Neuronal stem cell (in vitro differentiated cells): ENCODE results near the gene LAD1.

Source experiments
- DNase-seq: peaks from one replicate; pipeline ENCODE4 v3.0.0-alpha.2; 2013; ENCODE audit warnings: low spot score
- H2AFZ ChIP-seq: one replicate; pipeline ENCODE4 v1.6.1; 2013; ENCODE audit warnings: mild to moderate bottlenecking, low read length, inconsistent platforms
- H2AK5ac ChIP-seq: 2 replicates; pipeline ENCODE4 v1.6.1; 2013; ENCODE audit warnings: low read depth, mild to moderate bottlenecking, inconsistent platforms, low read length, moderate library complexity, mixed read lengths
- H2BK120ac ChIP-seq: 2 replicates; pipeline ENCODE4 v1.6.1; 2013; ENCODE audit warnings: low read depth, mild to moderate bottlenecking, inconsistent platforms, low read length, moderate library complexity, mixed read lengths
- H2BK12ac ChIP-seq: one replicate; pipeline ENCODE4 v1.6.1; 2013; ENCODE audit warnings: low read length, inconsistent platforms
- H2BK15ac ChIP-seq: 2 replicates; pipeline ENCODE4 v1.6.1; 2013; ENCODE audit warnings: mild to moderate bottlenecking, low read length, inconsistent platforms, mixed read lengths
- H2BK5ac ChIP-seq: one replicate; pipeline ENCODE4 v1.6.1; 2013; ENCODE audit warnings: inconsistent platforms, mild to moderate bottlenecking, low read length, moderate library complexity
- H3K14ac ChIP-seq: one replicate; pipeline ENCODE4 v1.6.1; 2013; ENCODE audit warnings: low read length, inconsistent platforms
- H3K18ac ChIP-seq: 2 replicates; pipeline ENCODE4 v1.6.1; 2013; ENCODE audit warnings: low read length, inconsistent platforms
- H3K23ac ChIP-seq: 2 replicates; pipeline ENCODE4 v1.6.1; 2013; ENCODE audit warnings: low read depth, mild to moderate bottlenecking, mixed read lengths, low read length, inconsistent platforms; ENCODE audit not compliant: poor library complexity
- H3K27ac ChIP-seq: replicated peaks from 3 replicates; pipeline ENCODE4 v1.5.1; 2013; ENCODE audit warnings: low read length, inconsistent platforms
- H3K27me3 ChIP-seq, 3 experiments: 2 replicates each; pipeline ENCODE4 v1.6.1; 2013; ENCODE audit warnings: low read length in 3 of 3, mild to moderate bottlenecking in 2 of 3, inconsistent platforms in 1 of 3, low read depth in 1 of 3, mixed read lengths in 1 of 3, moderate library complexity in 1 of 3; ENCODE audit not compliant: control insufficient read depth in 3 of 3, insufficient read depth in 3 of 3
- H3K36me3 ChIP-seq, 2 donors: replicated peaks in 1 of 2; 2 replicates each; pipeline ENCODE4 v1.6.1; 2013; ENCODE audit warnings: low read length in 2 of 2; ENCODE audit not compliant: control insufficient read depth in 2 of 2, insufficient read depth in 2 of 2
- H3K4ac ChIP-seq: 2 replicates; pipeline ENCODE4 v1.6.1; 2013; ENCODE audit warnings: inconsistent platforms, mild to moderate bottlenecking, low read length, moderate library complexity
- H3K4me1 ChIP-seq, 2 donors: 1 replicate in 1 of 2; 2 replicates in 1 of 2; pipeline ENCODE4 v1.6.1; 2013; ENCODE audit warnings: low read length in 2 of 2, low read depth in 1 of 2; ENCODE audit not compliant: control insufficient read depth in 2 of 2, insufficient read depth in 1 of 2
- H3K4me2 ChIP-seq: one replicate; pipeline ENCODE4 v1.6.1; 2013; ENCODE audit warnings: mild to moderate bottlenecking, low read length, inconsistent platforms; ENCODE audit not compliant: insufficient read depth, poor library complexity, severe bottlenecking
- H3K4me3 ChIP-seq, 2 donors: 2 replicates each; pipeline ENCODE4 v1.5.1; 2013; ENCODE audit warnings: low read length in 2 of 2, mild to moderate bottlenecking in 2 of 2, inconsistent platforms in 1 of 2, moderate library complexity in 1 of 2
- H3K79me1 ChIP-seq: one replicate; pipeline ENCODE4 v1.6.1; 2013; ENCODE audit warnings: low read depth, mild to moderate bottlenecking, inconsistent platforms, low read length, moderate library complexity
- H3K9ac ChIP-seq: one replicate; pipeline ENCODE4 v1.6.1; 2013; ENCODE audit warnings: mild to moderate bottlenecking, low read depth, low read length, inconsistent platforms; ENCODE audit not compliant: poor library complexity
- H3K9me3 ChIP-seq, 2 donors: replicated peaks in 1 of 2; 2 replicates each; pipeline versions ENCODE3 to v1.6.1; 2013; ENCODE audit warnings: low read length in 2 of 2, mild to moderate bottlenecking in 2 of 2, inconsistent platforms in 1 of 2, low read depth in 1 of 2, mixed read lengths in 1 of 2, moderate library complexity in 1 of 2; ENCODE audit not compliant: control insufficient read depth in 2 of 2, insufficient read depth in 1 of 2
- H4K8ac ChIP-seq: one replicate; pipeline ENCODE4 v1.6.1; 2013; ENCODE audit warnings: low read depth, mild to moderate bottlenecking, inconsistent platforms, low read length, moderate library complexity
- H4K91ac ChIP-seq: one replicate; pipeline ENCODE4 v1.6.1; 2013; ENCODE audit warnings: low read length, low read depth, mild to moderate bottlenecking, inconsistent platforms; ENCODE audit not compliant: poor library complexity
- WGBS, 2 donors: extraction: QIAGEN DNeasy Blood & Tissue Kit; methylation state at CpG; one replicate each; pipeline ENCODE4 v1.1.7; 2013; ENCODE audit warnings: missing lambda C conversion rate in 2 of 2, mixed read lengths in 1 of 2; ENCODE audit not compliant: insufficient read length in 2 of 2, insufficient replicate concordance in 1 of 2; ENCODE audit errors: extremely low coverage in 2 of 2; 5-methylcytosine and 5-hydroxymethylcytosine counted together

LAD1 gene

DNA sequence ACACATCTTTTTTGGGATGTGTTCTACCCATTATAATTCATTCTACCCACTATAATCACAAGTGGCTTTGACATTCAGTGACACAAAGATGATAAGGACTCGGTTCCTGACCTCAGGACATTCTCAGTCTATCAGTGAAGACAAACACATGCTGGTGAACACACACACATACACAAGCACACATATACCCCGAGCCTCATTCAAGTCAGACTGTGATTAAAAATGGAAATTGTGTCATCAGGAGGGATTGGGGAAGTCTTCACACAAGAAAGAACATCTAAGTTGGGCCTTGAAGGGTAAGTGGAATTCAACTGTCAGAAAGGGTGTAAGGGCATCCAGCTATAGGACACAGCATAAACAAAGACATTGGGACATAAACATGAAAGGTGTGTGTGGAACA lies 2.6 kb upstream of the LAD1 start:
- no peaks in the 10 kb centered on the region for H3K9me3 ChIP-seq
- H4K91ac ChIP-seq: no peak overlapping the region
- H3K4ac ChIP-seq: no peak overlapping the region
- H2BK15ac ChIP-seq: no peak overlapping the region
- no peak overlapping the region for H3K18ac ChIP-seq
- H3K4me3 ChIP-seq: no peak overlapping the region
- H3K36me3 ChIP-seq: no peaks in the 10 kb centered on the region
- no peak overlapping the region for H4K8ac ChIP-seq
- H2BK12ac ChIP-seq: no peak overlapping the region
- no peak overlapping the region for H3K4me2 ChIP-seq
- no peak for DNase-seq
- no peaks in the 10 kb centered on the region for H3K79me1 ChIP-seq
- H2BK5ac ChIP-seq: no peak overlapping the region
- H3K27me3 ChIP-seq: peaks cover 10 to 80% (median 36%) of the 10 kb centered on the region in 3 experiments
- no peak overlapping the region for H3K27ac ChIP-seq
- H3K14ac ChIP-seq: no peak overlapping the region
- H3K4me1 ChIP-seq: no peaks in the 10 kb centered on the region
- H2AK5ac ChIP-seq: no peak overlapping the region
- no peak overlapping the region for H2AFZ ChIP-seq
- H3K9ac ChIP-seq: no peak overlapping the region
- H3K23ac ChIP-seq: no peak overlapping the region
- no CpG with 5 or more reads among the region's 2 CpGs for WGBS, 2 donors
- H2BK120ac ChIP-seq: no peak overlapping the region

DNA sequence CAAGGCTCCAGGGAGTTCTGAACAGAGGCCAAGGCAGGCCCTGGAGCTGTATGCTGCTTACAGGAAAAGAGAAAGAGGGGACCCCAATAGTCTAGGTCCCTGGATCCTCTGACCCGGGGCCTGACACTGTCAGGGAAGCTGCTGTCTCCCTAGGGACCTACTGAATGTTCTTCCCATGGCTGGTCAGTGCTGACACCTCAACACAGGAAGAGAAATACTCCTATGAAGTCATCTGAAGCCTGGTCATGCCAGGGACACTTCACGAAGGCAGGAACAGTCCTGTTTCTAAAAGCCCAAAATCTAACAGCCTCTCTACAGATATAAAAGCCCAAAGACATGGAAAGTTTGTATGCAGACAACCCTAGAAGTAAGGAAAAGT lies 1.7 kb upstream of the LAD1 start:
- H3K4ac ChIP-seq: no peak overlapping the region
- WGBS, 2 donors: no CpG with 5 or more reads among the region's 2 CpGs
- H2BK120ac ChIP-seq: no peak overlapping the region
- H2BK5ac ChIP-seq: no peak overlapping the region
- H3K23ac ChIP-seq: no peak overlapping the region
- H3K9me3 ChIP-seq: no peaks in the 10 kb centered on the region
- DNase-seq: no peak
- no peak overlapping the region for H2BK12ac ChIP-seq
- no peak overlapping the region for H2BK15ac ChIP-seq
- H3K4me1 ChIP-seq: no peaks in the 10 kb centered on the region
- no peak overlapping the region for H3K4me3 ChIP-seq
- H3K4me2 ChIP-seq: no peak overlapping the region
- H4K91ac ChIP-seq: no peak overlapping the region
- H2AK5ac ChIP-seq: no peak overlapping the region
- H3K18ac ChIP-seq: no peak overlapping the region
- peaks cover 10 to 88% (median 36%) of the 10 kb centered on the region in 3 experiments for H3K27me3 ChIP-seq
- H3K14ac ChIP-seq: no peak overlapping the region
- H3K27ac ChIP-seq: no peak overlapping the region
- H3K36me3 ChIP-seq: no peaks in the 10 kb centered on the region
- H2AFZ ChIP-seq: no peak overlapping the region
- H3K9ac ChIP-seq: no peak overlapping the region
- H3K79me1 ChIP-seq: no peaks in the 10 kb centered on the region
- H4K8ac ChIP-seq: no peak overlapping the region

DNA sequence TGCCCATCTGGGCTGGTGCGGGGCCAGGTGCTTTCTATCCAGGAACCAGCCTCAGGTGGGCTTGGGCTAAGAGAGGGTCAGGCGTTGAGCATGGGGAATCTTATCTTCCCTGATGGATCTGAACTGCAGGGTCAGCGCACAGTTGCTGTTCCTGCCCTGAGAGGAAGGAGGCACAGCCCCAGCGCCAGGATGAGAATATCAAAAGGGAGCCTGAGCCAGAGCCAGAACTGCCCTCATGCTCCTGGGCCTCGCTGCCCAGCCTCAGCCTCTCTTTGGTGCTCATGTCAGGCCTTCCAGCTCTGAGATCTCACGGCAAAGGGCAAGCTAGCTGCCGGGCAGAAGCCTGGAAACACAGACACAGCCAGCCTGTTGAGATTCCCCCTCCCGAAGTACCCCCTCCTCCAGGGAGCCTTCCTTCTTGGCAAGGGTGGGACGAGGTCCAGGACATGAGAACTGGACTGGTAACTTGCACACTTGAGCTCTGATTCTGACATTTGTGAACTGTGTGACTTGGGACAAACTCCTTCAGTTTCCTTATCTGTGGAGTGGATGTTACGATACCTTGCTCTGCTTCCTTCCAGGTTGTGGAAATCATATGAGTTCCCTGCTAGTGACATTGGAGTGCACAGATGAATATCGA lies 1.2 kb upstream of the LAD1 start:
- no peak overlapping the region for H3K4me2 ChIP-seq
- no peaks in the 10 kb centered on the region for H3K4me1 ChIP-seq
- H4K91ac ChIP-seq: no peak overlapping the region
- no peak overlapping the region for H3K4me3 ChIP-seq
- H3K9me3 ChIP-seq: no peaks in the 10 kb centered on the region
- no peak overlapping the region for H3K9ac ChIP-seq
- H3K27ac ChIP-seq: no peak overlapping the region
- no peak overlapping the region for H2BK5ac ChIP-seq
- no peak for DNase-seq
- WGBS, 2 donors: no CpG with 5 or more reads among the region's 11 CpGs
- H2BK12ac ChIP-seq: no peak overlapping the region
- no peak overlapping the region for H2AFZ ChIP-seq
- H4K8ac ChIP-seq: no peak overlapping the region
- H3K14ac ChIP-seq: no peak overlapping the region
- H3K23ac ChIP-seq: no peak overlapping the region
- H3K18ac ChIP-seq: peak overlapping the region; percentile 61
- no peaks in the 10 kb centered on the region for H3K36me3 ChIP-seq
- H2AK5ac ChIP-seq: peak overlapping the region; percentile 0
- H3K79me1 ChIP-seq: no peaks in the 10 kb centered on the region
- H3K4ac ChIP-seq: no peak overlapping the region
- H2BK15ac ChIP-seq: no peak overlapping the region
- H3K27me3 ChIP-seq: peaks cover 10 to 87% (median 36%) of the 10 kb centered on the region in 3 experiments
- no peak overlapping the region for H2BK120ac ChIP-seq

DNA sequence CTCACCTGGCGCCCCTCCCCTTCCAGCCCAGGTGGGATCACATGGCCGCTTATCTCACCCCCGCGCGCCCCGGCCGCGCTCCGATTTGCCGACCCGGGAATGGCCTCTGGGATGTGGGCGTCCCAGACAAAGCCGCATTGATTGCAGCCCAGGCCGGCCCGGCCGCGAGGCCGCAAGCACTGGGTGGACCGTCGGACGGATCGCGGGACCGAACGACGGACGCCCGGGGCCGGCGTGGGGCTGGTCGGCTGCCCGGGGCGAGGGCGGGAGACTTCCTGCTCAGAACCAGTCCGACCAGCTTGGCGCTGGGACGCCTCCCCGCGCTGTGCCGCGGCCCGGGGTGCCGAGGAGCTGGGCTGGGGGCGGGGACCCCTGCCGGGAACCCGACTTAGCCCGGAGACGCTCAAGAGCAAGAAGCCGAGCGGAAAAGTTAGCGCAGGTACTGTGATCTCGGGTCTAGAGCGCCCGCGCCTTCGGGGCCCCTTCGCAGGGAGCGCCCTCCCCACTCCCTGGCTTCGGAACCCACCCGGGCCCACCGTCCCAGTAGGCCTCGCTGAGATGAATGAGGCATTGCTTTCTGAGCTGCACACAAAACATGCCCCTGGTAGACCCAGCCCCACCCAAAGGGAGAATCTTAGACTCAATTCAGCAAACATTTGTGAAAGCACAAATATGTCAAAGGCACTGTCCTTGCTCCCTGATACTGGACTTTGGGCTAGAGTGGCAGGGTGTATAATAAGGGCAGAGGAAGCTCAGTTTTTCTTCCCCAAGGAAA lies 415 bp upstream of the LAD1 start:
- H2BK12ac ChIP-seq: no peak overlapping the region
- H3K23ac ChIP-seq: peak overlapping the region; percentile 57
- H3K4me2 ChIP-seq: peak overlapping the region; percentile 60
- peak overlapping the region; percentile 20 for H2BK120ac ChIP-seq
- peak overlapping the region; percentile 93 for H3K18ac ChIP-seq
- WGBS, 2 donors: no CpG with 5 or more reads among the region's 62 CpGs
- H3K27me3 ChIP-seq: peaks cover 10 to 94% (median 36%) of the 10 kb centered on the region in 3 experiments
- H3K9me3 ChIP-seq: no peaks in the 10 kb centered on the region
- H2AK5ac ChIP-seq: peak overlapping the region; percentile 0
- no peak overlapping the region for H4K8ac ChIP-seq
- H3K4me3 ChIP-seq: peak overlapping the region in 1 of 2 donors; percentile 73
- peak overlapping the region; percentile 59 for H2BK15ac ChIP-seq
- no peak overlapping the region for H3K27ac ChIP-seq
- H3K4me1 ChIP-seq: no peaks in the 10 kb centered on the region
- DNase-seq: no peak
- H3K36me3 ChIP-seq: no peaks in the 10 kb centered on the region
- H3K4ac ChIP-seq: no peak overlapping the region
- peak overlapping the region; percentile 82 for H3K9ac ChIP-seq
- H4K91ac ChIP-seq: peak overlapping the region; percentile 80
- peak overlapping the region; percentile 77 for H2AFZ ChIP-seq
- H2BK5ac ChIP-seq: no peak overlapping the region
- no peaks in the 10 kb centered on the region for H3K79me1 ChIP-seq
- H3K14ac ChIP-seq: no peak overlapping the region
